ENCODE results near the gene FOXK1. TPM values are rescaled to one million over a fixed set of nuclear protein-coding genes. Genes with fewer than 3 reads are reported as not detected.

FOXK1 gene
- total and polyA plus RNA-seq, 8 donors: 2.9 to 88.1 (median 21.6) TPM

DNA sequence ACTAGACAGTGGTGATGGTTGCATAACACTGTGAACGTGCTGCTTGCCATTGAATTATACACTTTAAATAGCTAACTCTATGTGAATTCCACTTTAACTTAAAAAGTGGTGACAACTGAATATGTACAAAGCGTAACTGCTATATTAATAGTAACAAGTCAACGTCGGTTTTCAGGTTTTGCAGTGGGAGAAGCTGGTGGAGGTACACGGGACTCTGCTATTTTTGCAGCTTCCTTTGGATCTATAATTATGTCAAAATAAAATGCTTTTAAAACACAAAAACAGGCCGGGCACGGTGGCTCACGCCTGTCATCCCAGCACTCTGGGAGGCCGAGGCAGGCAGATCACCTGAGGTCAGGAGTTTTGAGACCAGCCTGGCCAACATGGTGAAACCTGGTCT, 114.4 kb downstream of the FOXK1 start:
- intact Hi-C loops (cut with DNase I; ENCODE audit: low total_unique reads): no loop called here
- Histone ChIP-seq H3K4me3 (no peak overlapping the region), H3K36me3 (peaks cover under 1 to 15% (median 10%) of the 10 kb centered on the region in 4 donors), H3K4me1 (peaks cover 5 to 27% (median 14%) of the 10 kb centered on the region in 4 donors), H3K27me3 (no peaks in the 10 kb centered on the region), H3K27ac (no peak overlapping the region), H3K9me3 (no peaks in the 10 kb centered on the region)
- TF ChIP-seq POLR2A (IDR thresholded peaks at IDR 0.05) (no peak), CTCF (IDR thresholded peaks at IDR 0.05) (no peak), POLR2AphosphoS5 (IDR thresholded peaks at IDR 0.05) (no peak), EP300 (IDR thresholded peaks at IDR 0.05) (no peak)
- DNase-seq: no peak
- 81 to 88% (median 84%) methylated on average over 9 of the region's 9 CpGs for WGBS, 5 donors

- H3K9me3 ChIP-seq: no peaks in the 10 kb centered on the region
- H3K4me3 ChIP-seq: no peak overlapping the region
- H3K4me1 ChIP-seq: peaks cover 0 to 11% (median 3%) of the 10 kb centered on the region in 4 donors
- TF ChIP-seq POLR2AphosphoS5 (IDR thresholded peaks at IDR 0.05): no peak
- no peak for TF ChIP-seq POLR2A (IDR thresholded peaks at IDR 0.05)
- TF ChIP-seq CTCF (IDR thresholded peaks at IDR 0.05): peak in 5 of 7 experiments; percentile 22 to 88 (median 75)
- no peak overlapping the region for H3K27ac ChIP-seq
- DNase-seq: peak; percentile 48 to 79
- intact Hi-C loops (cut with DNase I; ENCODE audit: low total_unique reads): no loop called here
- H3K27me3 ChIP-seq: peaks cover 0 to 13% (median 0%) of the 10 kb centered on the region in 3 donors
- WGBS, 5 donors: 20 to 39% (median 38%) methylated on average over 25 to 37 of the region's 37 CpGs
- H3K36me3 ChIP-seq: no peaks in the 10 kb centered on the region
Measured at GRCh38 chr7:4797858-4798705, 116.0 kb downstream of the FOXK1 start.

GRCh38 chr7:4798706-4799235, 116.7 kb downstream of the FOXK1 start:
- intact Hi-C loops (cut with DNase I; ENCODE audit: low total_unique reads): no loop called here
- no peak for DNase-seq
- no peak for TF ChIP-seq POLR2AphosphoS5 (IDR thresholded peaks at IDR 0.05)
- TF ChIP-seq CTCF (IDR thresholded peaks at IDR 0.05): no peak
- TF ChIP-seq POLR2A (IDR thresholded peaks at IDR 0.05): no peak
- TF ChIP-seq EP300 (IDR thresholded peaks at IDR 0.05): no peak

DNA sequence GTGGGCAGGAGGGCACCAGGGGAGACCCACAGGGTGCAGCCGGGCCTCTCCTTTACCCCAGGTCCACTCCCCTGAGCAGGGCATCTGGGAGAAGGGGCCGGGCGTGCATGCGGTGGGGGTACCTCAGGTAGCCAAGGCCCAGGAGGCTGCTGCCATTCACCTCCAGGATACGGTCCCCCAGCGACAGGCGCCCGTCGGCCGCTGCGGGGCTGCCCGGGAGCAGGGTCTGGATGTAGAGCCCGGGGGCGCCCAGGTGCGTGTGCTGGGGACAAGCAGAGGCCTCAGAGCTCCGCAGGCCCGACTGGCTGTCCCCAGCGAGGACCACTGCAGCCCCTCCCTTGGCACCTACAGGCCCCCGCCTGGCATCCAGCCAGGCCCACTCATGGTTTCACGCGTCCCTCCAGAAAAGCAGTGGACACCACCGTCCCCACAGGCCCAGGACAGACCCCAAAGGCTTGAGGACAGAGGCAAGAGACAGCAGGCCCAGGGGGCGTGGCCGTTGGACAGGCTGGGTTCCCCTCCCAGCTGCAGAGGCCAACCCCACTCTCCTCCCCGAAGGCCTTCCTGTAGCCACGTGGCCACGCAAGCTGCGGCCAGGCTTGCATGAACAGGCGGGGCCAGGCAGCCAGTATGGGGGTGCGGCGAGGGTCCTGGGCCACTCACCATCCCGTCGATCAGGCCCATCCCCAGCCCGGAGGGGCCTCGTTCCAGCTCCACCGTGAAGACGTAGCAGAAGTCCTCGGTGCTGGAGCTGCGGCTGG, 117.6 kb downstream of the FOXK1 start:
- no peak for TF ChIP-seq EP300 (IDR thresholded peaks at IDR 0.05)
- no peak for TF ChIP-seq POLR2AphosphoS5 (IDR thresholded peaks at IDR 0.05)
- H3K4me3 ChIP-seq: no peak overlapping the region
- H3K27ac ChIP-seq: no peak overlapping the region
- DNase-seq: peak in 1 of 2 donors; percentile 52
- WGBS, 5 donors: 56 to 74% (median 70%) methylated on average over 10 to 39 of the region's 39 CpGs
- H3K4me1 ChIP-seq: peaks cover 0 to 7% (median 3%) of the 10 kb centered on the region in 4 donors
- no peaks in the 10 kb centered on the region for H3K36me3 ChIP-seq
- H3K27me3 ChIP-seq: peaks cover 0 to 19% (median 0%) of the 10 kb centered on the region in 3 donors
- H3K9me3 ChIP-seq: no peaks in the 10 kb centered on the region
- intact Hi-C loops (cut with DNase I; ENCODE audit: low total_unique reads): loop anchor here (10.0 kb wide), 1 partner anchor 285 kb away; no protein-coding TSS in a partner anchor

More at GRCh38 chr7:4798706-4799235, 116.7 kb downstream of the FOXK1 start:
- no peaks in the 10 kb centered on the region for H3K9me3 ChIP-seq
- no peak overlapping the region for H3K4me3 ChIP-seq
- no peak overlapping the region for H3K27ac ChIP-seq
- peaks cover 0 to 19% (median 0%) of the 10 kb centered on the region in 3 donors for H3K27me3 ChIP-seq
- WGBS, 5 donors: 73 to 84% (median 81%) methylated on average over 11 to 15 of the region's 15 CpGs
- H3K36me3 ChIP-seq: no peaks in the 10 kb centered on the region
- peaks cover 0 to 7% (median 3%) of the 10 kb centered on the region in 4 donors for H3K4me1 ChIP-seq
